Ovary (tissue), 9 donors: ENCODE results near the gene TMEM151B. TPM values are rescaled to one million over a fixed set of nuclear protein-coding genes. Genes with fewer than 3 reads are reported as not detected.

ENCODE experiments used
- DNase-seq, 5 donors: peaks; one replicate each; pipeline ENCODE4 v3.0.0-alpha.2; 2019 to 2020
- H3K27ac ChIP-seq, 2 donors: fragments of 200-600 bp; one replicate each; pipeline versions ENCODE4 v1.5.1 to v1.8.0; 2019 to 2022
- H3K27me3 ChIP-seq: fragments of 200-600 bp; one replicate; pipeline ENCODE4 v1.8.0; 2022
- H3K36me3 ChIP-seq: fragments of 200-600 bp; sonication (generic); one replicate; pipeline ENCODE4 v1.5.1; 2019
- H3K4me1 ChIP-seq: one replicate; pipeline ENCODE4 v1.8.1; 2013; ENCODE audit warnings: mild to moderate bottlenecking, moderate library complexity; ENCODE audit not compliant: insufficient read depth
- H3K4me3 ChIP-seq: fragments of 200-600 bp; sonication (generic); one replicate; pipeline ENCODE4 v1.5.1; 2017
- H3K9me3 ChIP-seq, 2 donors: fragments of 200-600 bp in 1 of 2; sonication (generic) in 1 of 2; one replicate each; pipeline versions ENCODE4 v1.5.1 to v1.8.1; 2013 to 2019; ENCODE audit warnings: mild to moderate bottlenecking in 1 of 2, moderate library complexity in 1 of 2
- EP300 ChIP-seq: sonication (generic); formaldehyde crosslinking; IDR thresholded peaks from one replicate; pipeline ENCODE4 v1.6.1; 2017; ENCODE audit warnings: antibody characterized with exemption
- POLR2A ChIP-seq: fragments of 450-650 bp; IDR thresholded peaks from one replicate; pipeline ENCODE4 v1.6.1; 2017; ENCODE audit warnings: antibody characterized with exemption, mild to moderate bottlenecking, moderate library complexity
- WGBS, 3 donors: extraction: QIAGEN DNeasy Blood & Tissue Kit in 1 of 3; methylation state at CpG; one replicate each; pipeline versions ENCODE4 v1.1.5 to v1.1.7; 2013 to 2017; 5-methylcytosine and 5-hydroxymethylcytosine counted together
- intact Hi-C, 4 donors: fragments of 100-400 bp; cut with DNase I; formaldehyde crosslinking; loops; one replicate each; pipeline versions ENCODE4 v1.11.0 to v1.15.1; 2022 to 2023
- polyA plus RNA-seq, 2 donors: library from polyadenylated mRNA; stranded (reverse); fragments of 200-250 nt in 1 of 2; fragments of 350-450 nt in 1 of 2; fragmentation: Illumina TruSeq in 1 of 2; extraction: RNeasy Lipid Tissue Mini Kit (QIAGEN cat#74804) in 1 of 2; gene quantifications; one replicate each; pipeline ENCODE4 v1.2.3, GENCODE V29; 2013 to 2014
- total RNA-seq, 7 donors: library from RNA; depleted of rRNA in 2 of 7; stranded (reverse); fragments of >200 nt in 2 of 7; fragmentation: NEBNext Ultra II Directional in 3 of 7; extraction: Animal tissue kit (Norgen Biotek cat#: 25700) in 3 of 7; gene quantifications; one replicate each; pipeline versions ENCODE4 v1.1.0 to v1.2.4, GENCODE V29; 2016 to 2023
- TF ChIP-seq, protein P1 (sequence below), 3 donors: fragments of 450-650 bp in 2 of 3; fragments of 200-600 bp in 1 of 3; IDR thresholded peaks; one replicate each; pipeline versions ENCODE4 v1.5.1 to v1.8.0; 2016 to 2022; ENCODE audit warnings: antibody characterized with exemption in 3 of 3, mild to moderate bottlenecking in 1 of 3
- donor health status: DM: no; HTN: no; CAD: no; lungs with moderate emphysema.
- donor health status: DM: no; HTN: no; CAD: no.
- donor health status: Bipolar disorder and iron deficiency.
- donor health status: DM: yes; HTN: yes; CAD: no.
- donor health status: DM: no; HTN: no; CAD: no.
- donor health status: DM: yes; HTN: yes; CAD: no.

Gene TMEM151B
- total and polyA plus RNA-seq, 9 donors: under 0.01 to 0.12 (median 0.05) TPM; not detected in 4

DNA sequence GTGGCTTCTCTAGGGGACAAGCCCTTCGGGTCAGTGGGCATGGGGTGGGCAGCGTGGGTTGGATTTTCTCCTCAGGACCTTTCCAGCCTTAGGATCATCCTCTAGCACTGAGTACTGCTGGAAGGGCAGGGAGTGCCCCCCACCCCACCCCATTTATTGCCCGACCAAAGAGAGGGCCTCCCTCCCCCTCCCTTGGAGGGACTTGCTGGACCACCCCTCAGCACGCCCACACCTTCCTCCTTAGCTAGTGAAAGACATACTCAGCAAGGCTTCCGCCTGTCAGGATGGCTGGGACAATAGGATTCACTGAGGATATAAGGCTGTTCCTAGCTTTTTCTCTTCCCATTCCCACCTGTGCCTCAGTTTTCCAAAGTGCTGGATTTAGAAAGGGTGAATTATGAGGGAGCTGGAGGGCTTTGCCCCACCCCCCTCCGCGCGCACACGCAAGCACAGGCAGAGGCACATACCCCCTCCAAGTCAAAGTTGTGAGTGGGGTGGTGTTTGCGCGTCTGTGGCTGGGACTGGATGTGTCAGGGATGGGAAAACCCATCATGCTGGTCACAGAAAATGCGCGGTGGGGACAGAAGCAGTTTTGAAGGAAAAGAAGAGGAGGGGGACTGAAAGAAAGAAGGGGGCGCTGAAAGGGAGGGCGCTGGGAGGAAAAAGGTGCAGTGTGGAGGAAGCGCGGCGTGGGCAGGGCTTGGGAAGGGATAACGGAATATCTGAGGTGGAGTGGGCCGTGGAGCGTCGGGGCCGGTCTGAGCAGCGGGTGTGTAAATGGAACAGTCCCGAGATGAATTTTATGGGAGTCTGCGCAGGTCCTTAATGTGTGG lies 47.5 kb upstream of the TMEM151B start:
- WGBS, 3 donors: 24 to 31% (median 29%) methylated on average over 26 of the region's 26 CpGs
- TF ChIP-seq POLR2A (no peak), EP300 (no peak)
- TF ChIP-seq, protein P1, sequence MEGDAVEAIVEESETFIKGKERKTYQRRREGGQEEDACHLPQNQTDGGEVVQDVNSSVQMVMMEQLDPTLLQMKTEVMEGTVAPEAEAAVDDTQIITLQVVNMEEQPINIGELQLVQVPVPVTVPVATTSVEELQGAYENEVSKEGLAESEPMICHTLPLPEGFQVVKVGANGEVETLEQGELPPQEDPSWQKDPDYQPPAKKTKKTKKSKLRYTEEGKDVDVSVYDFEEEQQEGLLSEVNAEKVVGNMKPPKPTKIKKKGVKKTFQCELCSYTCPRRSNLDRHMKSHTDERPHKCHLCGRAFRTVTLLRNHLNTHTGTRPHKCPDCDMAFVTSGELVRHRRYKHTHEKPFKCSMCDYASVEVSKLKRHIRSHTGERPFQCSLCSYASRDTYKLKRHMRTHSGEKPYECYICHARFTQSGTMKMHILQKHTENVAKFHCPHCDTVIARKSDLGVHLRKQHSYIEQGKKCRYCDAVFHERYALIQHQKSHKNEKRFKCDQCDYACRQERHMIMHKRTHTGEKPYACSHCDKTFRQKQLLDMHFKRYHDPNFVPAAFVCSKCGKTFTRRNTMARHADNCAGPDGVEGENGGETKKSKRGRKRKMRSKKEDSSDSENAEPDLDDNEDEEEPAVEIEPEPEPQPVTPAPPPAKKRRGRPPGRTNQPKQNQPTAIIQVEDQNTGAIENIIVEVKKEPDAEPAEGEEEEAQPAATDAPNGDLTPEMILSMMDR (IDR thresholded peaks at IDR 0.05): no peak

DNA sequence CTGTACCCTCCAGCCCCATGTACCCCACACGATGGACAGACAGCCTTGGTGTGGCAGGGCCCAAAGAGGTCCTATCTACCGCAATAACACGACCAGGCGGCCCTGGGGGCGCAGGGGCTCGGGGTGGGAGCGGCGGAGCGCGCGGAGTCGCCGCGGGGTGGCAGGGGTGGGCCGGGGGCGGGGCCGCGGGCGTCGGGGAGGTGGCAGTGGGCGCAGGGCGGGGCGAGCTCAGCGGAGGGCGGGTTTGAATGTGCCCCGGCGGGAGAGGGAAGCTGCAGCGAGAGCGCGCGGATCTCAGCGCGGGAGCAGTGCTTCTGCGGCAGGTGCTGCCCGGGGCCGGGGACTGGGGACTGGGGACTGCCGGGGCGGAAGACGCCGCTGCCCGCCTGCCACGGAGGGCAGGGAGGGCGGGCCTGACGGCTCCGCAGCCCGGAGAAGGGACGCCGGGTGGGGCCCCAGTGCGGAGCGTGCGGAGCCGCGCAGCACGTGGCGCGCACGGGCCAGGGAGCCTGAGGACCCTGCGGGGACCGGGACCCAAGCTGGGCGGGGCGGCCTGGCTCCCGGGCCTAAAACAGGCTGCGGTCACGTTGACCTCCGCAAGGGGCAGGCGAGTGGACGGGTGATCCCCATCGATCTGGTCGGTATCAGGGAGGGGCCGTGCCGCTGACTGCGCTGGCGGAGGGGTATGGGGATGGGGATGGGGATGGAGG lies 46.8 kb upstream of the TMEM151B start, which contains the start of gene SLC29A1:
TSS of gene SLC29A1 (plus strand) at position 277 of the 710 bp plus-strand sequence. CDS start 3,719 bp downstream, outside the sequence.
- WGBS, 3 donors: 0% methylated on average over 35 to 73 of the region's 73 CpGs
- H3K4me3 ChIP-seq: peak within 1 kb of the TSS; percentile 53
- TF ChIP-seq, protein P1 (IDR thresholded peaks at IDR 0.05): no peak
- TF ChIP-seq EP300: no peak
- peak; percentile 9 for TF ChIP-seq POLR2A
- intact Hi-C loops: loop anchor here in 1 of 4 donors (2.0 kb wide), 1 partner anchor 13 kb away; no protein-coding TSS in a partner anchor
- H3K27ac ChIP-seq: peak within 1 kb of the TSS; percentile 67 to 72
- DNase-seq: peak; percentile 70 to 79 (median 77)
- no peaks in the 10 kb centered on the region for H3K36me3 ChIP-seq
- no peaks in the 10 kb centered on the region for H3K9me3 ChIP-seq
- no peaks in the 10 kb centered on the region for H3K27me3 ChIP-seq
- H3K4me1 ChIP-seq: peaks cover 37% of the 10 kb centered on the region

More for the DNA sequence above, 47.5 kb upstream of the TMEM151B start:
- no peaks in the 10 kb centered on the region for H3K9me3 ChIP-seq
- H3K4me1 ChIP-seq: peaks cover 37% of the 10 kb centered on the region
- peak in 2 of 5 donors; percentile 38 to 53 for DNase-seq
- no peaks in the 10 kb centered on the region for H3K27me3 ChIP-seq
- H3K4me3 ChIP-seq: peak overlapping the region; percentile 53
- no peaks in the 10 kb centered on the region for H3K36me3 ChIP-seq
- H3K27ac ChIP-seq: peak overlapping the region; percentile 67 to 72
- intact Hi-C loops: loop anchor here in 1 of 4 donors (2.0 kb wide), 1 partner anchor 14 kb away; no protein-coding TSS in a partner anchor

DNA sequence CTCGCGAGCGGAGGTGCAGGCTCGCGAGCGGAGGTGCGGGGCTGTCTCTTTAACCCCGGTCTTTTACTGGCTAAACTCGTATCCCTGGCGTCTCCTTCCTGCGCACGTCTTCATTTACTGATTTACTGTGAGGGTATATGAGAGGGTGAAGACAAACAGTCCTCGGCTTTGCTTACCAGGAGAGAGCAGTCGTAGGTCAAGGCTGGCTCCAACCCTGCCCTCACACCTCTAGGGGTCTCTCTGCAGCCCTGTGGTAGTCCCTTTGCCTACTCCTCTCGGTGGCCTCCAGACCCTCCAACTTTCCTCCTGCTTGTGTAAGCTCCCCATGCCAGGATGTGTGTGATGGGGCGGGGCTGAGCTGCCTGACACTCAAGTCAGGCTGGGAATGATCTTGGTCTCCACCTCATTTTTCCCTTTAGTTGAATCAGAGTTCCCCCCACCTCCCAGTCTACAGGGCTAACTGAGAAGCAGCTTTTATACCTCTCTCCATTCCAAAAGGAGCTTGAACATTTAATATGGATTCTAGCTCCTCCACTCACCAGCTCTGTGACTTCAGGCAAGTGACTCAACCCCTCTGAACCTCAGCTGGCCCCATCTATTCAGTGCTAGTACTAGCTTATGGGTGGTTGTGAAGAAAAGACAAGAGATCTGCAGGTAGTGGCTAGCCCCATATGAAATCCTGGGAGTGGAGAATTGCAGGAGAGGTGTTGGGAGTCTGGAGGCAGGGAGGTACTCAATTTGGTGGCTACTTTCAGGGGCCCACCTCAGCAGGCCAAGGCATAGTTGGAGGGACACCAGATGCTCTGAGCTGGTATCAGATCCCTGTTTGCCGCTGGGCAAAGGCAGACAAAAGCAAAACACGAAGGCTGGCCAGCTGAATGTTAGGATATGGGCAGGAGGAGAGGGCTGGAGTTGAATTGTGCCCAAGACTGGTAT lies 46.0 kb upstream of the TMEM151B start:
- H3K4me3 ChIP-seq: peak overlapping the region; percentile 53
- TF ChIP-seq EP300 (no peak), POLR2A (no peak)
- TF ChIP-seq, protein P1 (IDR thresholded peaks at IDR 0.05): no peak
- H3K9me3 ChIP-seq: no peaks in the 10 kb centered on the region
- no peaks in the 10 kb centered on the region for H3K36me3 ChIP-seq
- H3K27me3 ChIP-seq: no peaks in the 10 kb centered on the region
- intact Hi-C loops: no loop called here
- peaks cover 36% of the 10 kb centered on the region for H3K4me1 ChIP-seq
- H3K27ac ChIP-seq: peak overlapping the region in 1 of 2 donors; percentile 20
- DNase-seq: peak in 1 of 5 donors; percentile 41
- WGBS, 3 donors: 9 to 12% (median 10%) methylated on average over 15 to 18 of the region's 18 CpGs
